H1 (cell line): ENCODE data around the gene KCNQ1OT1. TPM values are rescaled to one million over a fixed set of nuclear protein-coding genes. Genes with fewer than 3 reads are reported as not detected.

Experiments
- CTCF ChIA-PET: fragments of 300-600 bp; sonication (Branson Sonifier 250); formaldehyde crosslinking; loops from one replicate; lab custom pipeline; 2021; ENCODE audit not compliant: partially characterized antibody; lab: Charles Lee
- POLR2A ChIA-PET: fragments of 300-600 bp; sonication (Branson Sonifier 250); formaldehyde crosslinking; loops from one replicate; lab custom pipeline; 2021; ENCODE audit warnings: inconsistent platforms; ENCODE audit not compliant: partially characterized antibody; lab: Charles Lee
- DNase-seq, 2 experiments: peaks; one replicate each; pipeline versions ENCODE4 v3.0.0 to v3.0.0-alpha.2; 2010 to 2022; ENCODE audit warnings: low spot score in 2 of 2, low read depth in 1 of 2, mixed read lengths in 1 of 2
- FAIRE-seq: peaks from 2 replicates; lab custom pipeline; 2011; peaks lifted over from hg19 to GRCh38; lab: Jason Lieb, UNC
- H2AFZ ChIP-seq: 2 replicates; pipeline ENCODE4 v1.8.1; 2012; ENCODE audit warnings: low read length, inconsistent platforms
- H2AK5ac ChIP-seq: 2 replicates; pipeline ENCODE4 v1.6.1; 2013; ENCODE audit warnings: low read depth, low read length
- H2BK120ac ChIP-seq: replicated peaks from 2 replicates; pipeline ENCODE3; 2013; ENCODE audit warnings: low read depth, low read length, inconsistent platforms
- H2BK12ac ChIP-seq: 2 replicates; pipeline ENCODE4 v1.6.1; 2013; ENCODE audit warnings: low read depth, low read length
- H2BK15ac ChIP-seq: 2 replicates; pipeline ENCODE4 v1.6.1; 2013; ENCODE audit warnings: low read length
- H2BK20ac ChIP-seq: 2 replicates; pipeline ENCODE4 v1.6.1; 2013; ENCODE audit warnings: low read length
- H2BK5ac ChIP-seq: 2 replicates; pipeline ENCODE4 v1.6.1; 2013; ENCODE audit warnings: low read depth, low read length
- H3K14ac ChIP-seq: 2 replicates; pipeline ENCODE4 v1.6.1; 2013; ENCODE audit warnings: inconsistent platforms; ENCODE audit not compliant: insufficient read length
- H3K18ac ChIP-seq: 2 replicates; pipeline ENCODE4 v1.6.1; 2013; ENCODE audit warnings: low read length; ENCODE audit errors: extremely low read depth
- H3K23ac ChIP-seq: 2 replicates; pipeline ENCODE4 v1.6.1; 2013; ENCODE audit warnings: inconsistent platforms; ENCODE audit not compliant: insufficient read length
- H3K23me2 ChIP-seq: 2 replicates; pipeline ENCODE4 v1.6.1; 2013; ENCODE audit warnings: low read depth, low read length
- H3K27ac ChIP-seq: 2 replicates; pipeline ENCODE4 v1.6.1; 2011; ENCODE audit warnings: low read depth, low read length, inconsistent platforms
- H3K27me3 ChIP-seq, 4 experiments: replicated peaks in 1 of 4; 1 replicate in 1 of 4; 2 replicates in 3 of 4; pipeline versions ENCODE4 v1.6.1 to v1.8.1; 2011 to 2013; ENCODE audit warnings: low read length in 3 of 4, mild to moderate bottlenecking in 3 of 4, inconsistent platforms in 2 of 4, mixed read lengths in 2 of 4, moderate library complexity in 1 of 4; ENCODE audit not compliant: control insufficient read depth in 3 of 4, insufficient read depth in 3 of 4; ENCODE audit errors: extremely low read depth in 1 of 4
- H3K36me3 ChIP-seq, 4 experiments: 2 replicates each; pipeline versions ENCODE4 v1.6.1 to v1.8.1; 2011 to 2013; ENCODE audit warnings: mild to moderate bottlenecking in 4 of 4, low read length in 3 of 4, moderate library complexity in 2 of 4, control low read depth in 1 of 4, inconsistent platforms in 1 of 4; ENCODE audit not compliant: insufficient read depth in 4 of 4, control insufficient read depth in 2 of 4
- H3K4ac ChIP-seq: replicated peaks from 2 replicates; pipeline ENCODE3; 2013; ENCODE audit warnings: low read length, low read depth, mixed read lengths, inconsistent platforms; ENCODE audit not compliant: insufficient read length
- H3K4me1 ChIP-seq, 4 experiments: replicated peaks in 1 of 4; 1 replicate in 1 of 4; 2 replicates in 3 of 4; pipeline versions ENCODE4 v1.6.1 to v1.8.1; 2011 to 2013; ENCODE audit warnings: low read length in 3 of 4, inconsistent platforms in 2 of 4, mixed read lengths in 1 of 4; ENCODE audit not compliant: insufficient read depth in 4 of 4, control insufficient read depth in 3 of 4
- H3K4me2 ChIP-seq, 2 experiments: 2 replicates each; pipeline versions ENCODE4 v1.6.1 to v1.8.1; 2011 to 2013; ENCODE audit warnings: low read depth in 2 of 2, low read length in 2 of 2, control low read depth in 1 of 2, inconsistent platforms in 1 of 2, mild to moderate bottlenecking in 1 of 2; ENCODE audit not compliant: insufficient read depth in 1 of 2
- H3K4me3 ChIP-seq, 4 experiments: fragments of 200-600, 300-600 bp in 1 of 4; sonication (generic), shearing (Covaris generic), sonication (Bioruptor Twin) in 1 of 4; 2 replicates each; pipeline versions ENCODE4 v1.5.1 to v1.8.1; 2011 to 2016; ENCODE audit warnings: low read length in 4 of 4, low read depth in 3 of 4, control low read depth in 2 of 4, inconsistent platforms in 2 of 4, mild to moderate bottlenecking in 2 of 4, mixed read lengths in 1 of 4, moderate library complexity in 1 of 4; ENCODE audit not compliant: insufficient read depth in 2 of 4; ENCODE audit errors: extremely low read depth in 1 of 4
- H3K56ac ChIP-seq: replicated peaks from 2 replicates; pipeline ENCODE3; 2013; ENCODE audit warnings: low read depth, mild to moderate bottlenecking, mixed read lengths, low read length, inconsistent platforms; ENCODE audit not compliant: insufficient read length
- H3K79me1 ChIP-seq: 2 replicates; pipeline ENCODE4 v1.6.1; 2013; ENCODE audit warnings: low read depth, low read length, control low read depth
- H3K79me2 ChIP-seq, 2 experiments: 2 replicates each; pipeline versions ENCODE4 v1.6.1 to v1.8.1; 2012 to 2013; ENCODE audit warnings: low read length in 2 of 2, mild to moderate bottlenecking in 2 of 2, inconsistent platforms in 1 of 2; ENCODE audit not compliant: insufficient read depth in 2 of 2, control insufficient read depth in 1 of 2
- H3K9ac ChIP-seq, 4 experiments: replicated peaks in 1 of 4; 1 replicate in 1 of 4; 2 replicates in 3 of 4; pipeline versions ENCODE4 v1.6.1 to v1.8.1; 2011 to 2013; ENCODE audit warnings: low read depth in 3 of 4, low read length in 3 of 4, control low read depth in 2 of 4, mild to moderate bottlenecking in 2 of 4, moderate library complexity in 2 of 4, inconsistent platforms in 1 of 4; ENCODE audit errors: extremely low read depth in 1 of 4
- H3K9me3 ChIP-seq, 2 experiments: 2 replicates each; pipeline versions ENCODE4 v1.6.1 to v1.8.1; 2012 to 2013; ENCODE audit warnings: mild to moderate bottlenecking in 2 of 2, moderate library complexity in 2 of 2, control low read depth in 1 of 2, inconsistent platforms in 1 of 2, low read depth in 1 of 2, low read length in 1 of 2, mixed read lengths in 1 of 2; ENCODE audit not compliant: insufficient read depth in 2 of 2
- H4K20me1 ChIP-seq, 2 experiments: replicated peaks in 1 of 2; 2 replicates each; pipeline versions ENCODE3 to v1.8.1; 2011 to 2013; ENCODE audit warnings: inconsistent platforms in 2 of 2, low read length in 2 of 2, mild to moderate bottlenecking in 1 of 2; ENCODE audit not compliant: insufficient read depth in 2 of 2, control insufficient read depth in 1 of 2
- H4K5ac ChIP-seq: 2 replicates; pipeline ENCODE4 v1.6.1; 2013; ENCODE audit warnings: low read length, low read depth, mixed read lengths, inconsistent platforms; ENCODE audit not compliant: insufficient read length
- H4K8ac ChIP-seq: 2 replicates; pipeline ENCODE4 v1.8.0; 2013; ENCODE audit warnings: mild to moderate bottlenecking, moderate library complexity, low read length, inconsistent platforms; ENCODE audit not compliant: insufficient read depth; ENCODE audit errors: extremely low read depth
- H4K91ac ChIP-seq: replicated peaks from 2 replicates; pipeline ENCODE3; 2013; ENCODE audit warnings: low read length, mixed read lengths, inconsistent platforms; ENCODE audit not compliant: insufficient read length
- BACH1 ChIP-seq: IDR thresholded peaks from 2 replicates; pipeline ENCODE4 v1.6.1; 2012; ENCODE audit warnings: low read length, improper control_type of control experiment
- CBX8 ChIP-seq: fragments of 300-800, 300-1000 bp; sonication (generic); IDR thresholded peaks from 2 replicates; pipeline ENCODE4 v1.7.1; 2016; ENCODE audit warnings: low read depth, low read length, borderline replicate concordance
- CHD2 ChIP-seq: IDR thresholded peaks from 2 replicates; pipeline ENCODE4 v1.6.1; 2012; ENCODE audit warnings: low read length, improper control_type of control experiment
- KDM4A ChIP-seq: IDR thresholded peaks from one replicate; pipeline ENCODE4 v1.7.1; 2012; ENCODE audit warnings: low read depth, mild to moderate bottlenecking, moderate library complexity, low read length, inconsistent platforms; ENCODE audit not compliant: severe bottlenecking
- SIN3A ChIP-seq, 2 experiments: IDR thresholded peaks in 1 of 2; conservative IDR thresholded peaks in 1 of 2; 2 replicates each; pipeline ENCODE4 v1.6.1; 2011 to 2012; ENCODE audit warnings: low read length in 2 of 2, improper control_type of control experiment in 1 of 2, low read depth in 1 of 2, mild to moderate bottlenecking in 1 of 2
- SP1 ChIP-seq: IDR thresholded peaks from 2 replicates; pipeline ENCODE4 v1.6.1; 2011; ENCODE audit warnings: low read depth, low read length
- WGBS, 2 experiments: shearing (Covaris generic) in 1 of 2; methylation state at CpG; one replicate each; pipeline versions ENCODE4 v1.1.6 to v1.1.7; 2013 to 2015; ENCODE audit warnings: low lambda C conversion rate in 2 of 2, mixed read lengths in 2 of 2, inconsistent platforms in 1 of 2, low coverage in 1 of 2, missing lambda C conversion rate in 1 of 2; ENCODE audit not compliant: insufficient replicate concordance in 2 of 2, insufficient coverage in 1 of 2, insufficient read length in 1 of 2; ENCODE audit errors: extremely low coverage in 1 of 2, missing lambda C conversion rate in 1 of 2; 5-methylcytosine and 5-hydroxymethylcytosine counted together
- polyA plus RNA-seq, 7 experiments: library from polyadenylated mRNA; depleted of rRNA in 3 of 7; stranded (reverse) in 5 of 7; unstranded in 2 of 7; fragments of >200 nt in 5 of 7; fragments of 200-250 nt in 2 of 7; gene quantifications; 1 replicate in 5 of 7; 2 replicates in 1 of 7; 4 replicates in 1 of 7; pipeline versions ENCODE4 v1.2.1 to v1.2.3, GENCODE V29; 2011 to 2013; ENCODE audit warnings: missing spikeins in 2 of 7, mixed read lengths in 2 of 7
- total RNA-seq: library from RNA; stranded (reverse); fragmentation: NEBNext Ultra II Directional; extraction: Animal tissue kit (Norgen Biotek cat#: 25700); gene quantifications from 2 replicates; pipeline ENCODE4 v1.2.1, GENCODE V29; 2021

KCNQ1OT1 gene
- total and polyA plus RNA-seq, 2 of the 8 experiments (the other 6 are each of a cell fraction or from before 2014, with no cell fraction given) = 0.21 to 1.2 TPM

DNA sequence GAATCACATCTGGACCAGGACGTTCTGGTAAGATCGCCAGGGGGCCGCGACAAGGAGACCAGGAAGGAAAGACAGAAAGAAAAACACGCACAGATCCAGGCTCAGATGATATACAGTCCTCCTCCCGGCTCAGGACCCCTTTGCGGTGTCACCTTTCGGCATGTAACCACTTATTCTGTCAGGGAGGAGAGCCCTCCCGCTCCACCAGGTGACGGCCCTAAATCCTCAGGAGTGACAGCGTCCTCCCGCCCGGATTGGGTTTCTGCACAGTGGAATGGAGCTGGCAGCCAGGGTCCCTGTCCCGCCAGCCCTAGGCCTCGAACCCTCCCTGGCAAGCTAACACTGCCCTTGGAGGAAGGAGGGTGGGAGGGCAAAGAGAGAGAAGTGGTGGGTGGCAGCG lies 24.3 kb upstream of the KCNQ1OT1 start:
- Histone ChIP-seq H3K4me1 (peaks cover 5 to 24% (median 18%) of the 10 kb centered on the region in 4 experiments), H3K9ac (no peak overlapping the region), H2BK5ac (no peak overlapping the region), H3K4me3 (no peak overlapping the region), H3K14ac (no peak overlapping the region), H2AK5ac (no peak overlapping the region), H2BK20ac (no peak overlapping the region), H2BK120ac (no peak overlapping the region), H4K20me1 (peaks cover 0 to 16% of the 10 kb centered on the region in 2 experiments), H4K91ac (no peak overlapping the region), H3K18ac (no peak overlapping the region), H2BK12ac (no peak overlapping the region), H3K27me3 (peaks cover 32 to 92% (median 67%) of the 10 kb centered on the region in 4 experiments), H3K27ac (no peak overlapping the region), H3K79me2 (no peaks in the 10 kb centered on the region), H4K8ac (no peak overlapping the region), H3K4me2 (no peak overlapping the region), H2BK15ac (no peak overlapping the region), H3K36me3 (no peaks in the 10 kb centered on the region), H3K56ac (no peak overlapping the region), H4K5ac (no peak overlapping the region), H3K79me1 (no peaks in the 10 kb centered on the region), H3K23ac (no peak overlapping the region), H2AFZ (no peak overlapping the region), H3K9me3 (peaks cover 12 to 25% of the 10 kb centered on the region in 2 experiments), H3K4ac (no peak overlapping the region), H3K23me2 (no peaks in the 10 kb centered on the region)
- TF ChIP-seq CBX8 (no peak), CHD2 (no peak), SP1 (no peak), SIN3A (conservative IDR thresholded peaks at IDR 0.05 in 1 of 2, IDR thresholded peaks at IDR 0.05 in 1 of 2; ENCODE audit: low read depth in 1 of 2, low read length in 2 of 2) (no peak), KDM4A (no peak), BACH1 (no peak)
- WGBS, 2 experiments = 88% methylated on average over 16 of the region's 16 CpGs; no CpG with 5 or more reads in 1 of the 2 experiments
- no peak for DNase-seq
- ChIA-PET POLR2A (no interaction called here), CTCF (interaction anchor here (1.0 to 2.5 kb wide), 3 partner anchors 10 to 288 kb away, joined by 3 to 9 read pairs (median 3); no protein-coding TSS in a partner anchor)
- no peak for FAIRE-seq
